ENCODE results near the gene GAREM1. TPM values are rescaled to one million over a fixed set of nuclear protein-coding genes. Genes with fewer than 3 reads are reported as not detected.
A peak's percentile ranks its signal among the peaks of the same experiment; 100 is the strongest.

The GAREM1 gene
- total and polyA plus RNA-seq, 8 donors: 2.9 to 55.9 (median 13.5) TPM

DNA sequence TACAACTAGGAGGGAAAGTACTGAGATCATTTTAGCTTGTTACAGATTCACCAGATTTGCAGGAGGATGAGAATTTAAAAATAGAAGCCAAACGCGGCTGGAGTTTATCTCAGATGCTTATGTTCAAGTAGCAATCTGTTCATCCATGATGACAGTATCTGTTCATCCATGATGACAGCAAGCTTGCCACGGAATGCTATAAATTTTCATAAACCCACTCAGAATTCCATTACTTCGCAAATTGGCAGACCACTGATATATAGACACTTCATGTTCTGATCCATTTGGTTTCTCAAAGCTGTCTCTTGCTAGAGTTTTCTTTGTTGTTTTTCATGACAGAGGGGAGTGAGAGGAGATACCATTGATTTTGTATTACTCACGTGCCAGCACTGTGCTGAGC is 84.2 kb downstream of the GAREM1 start:
- no peaks in the 10 kb centered on the region for H3K9me3 ChIP-seq
- FAIRE-seq: no peak
- DNase-seq: no peak
- H3K27me3 ChIP-seq: no peaks in the 10 kb centered on the region
- no peak overlapping the region for H3K27ac ChIP-seq
- TF ChIP-seq CTCF (IDR thresholded peaks at IDR 0.05): no peak
- H3K4me3 ChIP-seq: no peak overlapping the region
- ATAC-seq: no peak
- no peaks in the 10 kb centered on the region for H3K36me3 ChIP-seq
- intact Hi-C loops (cut with DNase I): loop anchor here in 1 of 3 donors (10.0 kb wide), 1 partner anchor 48 kb away; no protein-coding TSS in a partner anchor
- WGBS, 2 donors: 76 to 81% methylated on average over 5 of the region's 5 CpGs
- H3K4me1 ChIP-seq: peaks cover 26 to 32% (median 30%) of the 10 kb centered on the region in 3 donors

GRCh38 chr18:32383050-32383819 is 87.4 kb downstream of the GAREM1 start:
- WGBS, 2 donors: 34 to 35% methylated on average over 4 of the region's 4 CpGs
- Histone ChIP-seq H3K36me3 (no peaks in the 10 kb centered on the region), H3K4me1 (peaks cover 25 to 26% (median 26%) of the 10 kb centered on the region in 3 donors), H3K4me3 (no peak overlapping the region), H3K27ac (peak overlapping the region; percentile 47 to 84 (median 70)), H3K27me3 (no peaks in the 10 kb centered on the region), H3K9me3 (no peaks in the 10 kb centered on the region)
- ATAC-seq: peak; percentile 61 to 79 (median 73)
- intact Hi-C loops (cut with DNase I): loop anchor here in 1 of 3 donors (10.0 kb wide), 1 partner anchor 52 kb away; no protein-coding TSS in a partner anchor
- DNase-seq: peak in 2 of 6 donors; percentile 33 to 56
- FAIRE-seq: peak; percentile 23
- TF ChIP-seq CTCF (IDR thresholded peaks at IDR 0.05): no peak

DNA sequence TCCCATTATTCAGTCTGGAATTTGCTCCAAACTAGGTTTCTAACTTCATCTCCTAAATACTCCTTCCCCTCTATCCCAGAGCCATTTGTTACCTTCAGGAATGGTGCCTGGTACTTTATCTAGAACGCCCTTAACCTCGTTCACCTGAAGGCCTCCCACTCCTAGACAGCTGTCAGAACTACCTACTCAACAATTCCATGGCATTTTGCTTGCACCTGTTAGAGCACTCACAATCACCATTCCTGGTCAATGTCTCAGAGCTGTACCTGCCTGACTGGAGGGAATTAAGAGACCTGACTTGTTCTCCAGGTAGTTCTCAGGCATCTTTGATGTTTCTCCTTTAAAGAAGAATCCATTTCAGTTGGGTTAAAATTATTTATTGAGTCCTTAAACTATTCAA is 88.9 kb downstream of the GAREM1 start:
- no peaks in the 10 kb centered on the region for H3K9me3 ChIP-seq
- no peak for TF ChIP-seq CTCF (IDR thresholded peaks at IDR 0.05)
- FAIRE-seq (no peak), ATAC-seq (peak; percentile 15 to 43 (median 22)), DNase-seq (no peak)
- intact Hi-C loops (cut with DNase I): loop anchor here in 1 of 3 donors (10.0 kb wide), 1 partner anchor 53 kb away; no protein-coding TSS in a partner anchor
- H3K4me3 ChIP-seq: no peak overlapping the region
- peak overlapping the region in 3 of 4 donors; percentile 60 to 84 (median 79) for H3K27ac ChIP-seq
- WGBS, 2 donors: 36 to 40% methylated on average over 2 of the region's 2 CpGs
- H3K36me3 ChIP-seq: no peaks in the 10 kb centered on the region
- H3K27me3 ChIP-seq: no peaks in the 10 kb centered on the region
- H3K4me1 ChIP-seq: peaks cover 28 to 29% (median 28%) of the 10 kb centered on the region in 3 donors

DNA sequence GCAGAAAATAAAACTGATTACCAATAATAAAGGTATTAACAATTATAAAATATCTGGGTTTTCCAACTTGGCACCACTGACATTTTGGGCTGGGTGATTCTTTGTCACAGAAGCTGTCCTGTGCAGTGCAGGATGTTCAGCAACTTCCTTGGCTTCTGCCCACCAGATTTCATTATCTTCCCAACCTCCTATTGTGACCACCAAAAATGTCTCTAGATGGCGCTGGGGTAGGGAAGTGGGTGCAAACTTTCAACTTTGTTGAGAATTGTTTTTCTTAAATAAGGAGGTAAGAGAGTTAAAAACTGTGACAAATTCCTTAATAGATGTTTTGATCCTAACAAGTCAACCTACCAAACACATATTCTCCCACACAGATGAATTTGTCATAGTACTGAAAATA is 90.1 kb downstream of the GAREM1 start:
- H3K4me1 ChIP-seq: peaks cover 28 to 29% (median 28%) of the 10 kb centered on the region in 3 donors
- H3K9me3 ChIP-seq: no peaks in the 10 kb centered on the region
- no peaks in the 10 kb centered on the region for H3K27me3 ChIP-seq
- intact Hi-C loops (cut with DNase I): loop anchor here in 1 of 3 donors (10.0 kb wide), 1 partner anchor 54 kb away; no protein-coding TSS in a partner anchor
- DNase-seq (no peak), ATAC-seq (no peak), FAIRE-seq (no peak)
- no peaks in the 10 kb centered on the region for H3K36me3 ChIP-seq
- no peak overlapping the region for H3K4me3 ChIP-seq
- 77 to 100% methylated on average over 1 of the region's 1 CpG for WGBS, 2 donors
- H3K27ac ChIP-seq: no peak overlapping the region
- TF ChIP-seq CTCF (IDR thresholded peaks at IDR 0.05): no peak

DNA sequence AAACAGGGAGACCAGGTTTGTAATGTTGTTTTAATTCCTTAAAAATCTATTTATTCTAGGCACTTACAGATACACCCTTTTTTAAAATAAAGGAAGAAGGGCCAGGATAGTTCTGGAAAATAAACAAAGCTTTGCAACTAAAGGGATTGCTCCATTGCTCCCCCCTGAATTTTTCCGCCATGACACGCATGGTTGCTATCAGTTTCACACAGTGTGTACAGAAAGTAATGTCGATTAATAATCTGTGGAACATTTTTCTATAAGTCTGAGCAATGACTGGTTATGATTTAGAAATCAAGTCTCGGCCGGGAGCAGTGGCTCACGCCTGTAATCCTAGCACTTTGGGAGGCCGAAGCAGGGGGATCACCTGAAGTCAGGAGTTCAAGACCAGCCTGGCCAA is 90.8 kb downstream of the GAREM1 start:
- H3K36me3 ChIP-seq: no peaks in the 10 kb centered on the region
- FAIRE-seq (no peak), DNase-seq (no peak), ATAC-seq (no peak)
- H3K27me3 ChIP-seq: no peaks in the 10 kb centered on the region
- TF ChIP-seq CTCF (IDR thresholded peaks at IDR 0.05): no peak
- 90 to 92% methylated on average over 7 of the region's 7 CpGs for WGBS, 2 donors
- H3K4me1 ChIP-seq: peaks cover 28 to 33% (median 31%) of the 10 kb centered on the region in 3 donors
- no peaks in the 10 kb centered on the region for H3K9me3 ChIP-seq
- H3K4me3 ChIP-seq: no peak overlapping the region
- intact Hi-C loops (cut with DNase I): loop anchor here in 2 of 3 donors (10.0 kb wide), 2 partner anchors 55 to 85 kb away; no protein-coding TSS in a partner anchor
- no peak overlapping the region for H3K27ac ChIP-seq
